AG04449 (cell line): ENCODE results near the gene MYO18A.

ENCODE experiments used
- CTCF ChIA-PET: fragments of 350-600 bp; formaldehyde crosslinking; extraction: SDS; loops from one replicate; lab custom pipeline; 2021; ENCODE audit warnings: antibody characterized with exemption; lab: Yijun Ruan, JAX
- POLR2A ChIA-PET: fragments of 400-600, 350-600 bp; formaldehyde crosslinking; extraction: SDS; loops from one replicate; lab custom pipeline; 2020; ENCODE audit warnings: antibody characterized with exemption, inconsistent platforms; lab: Yijun Ruan, JAX
- DNase-seq: peaks from one replicate; pipeline ENCODE4 v3.0.0-alpha.2; 2010; ENCODE audit warnings: low read depth, low spot score
- H3K4me3 ChIP-seq: 2 replicates; pipeline ENCODE4 v1.5.1; 2011; ENCODE audit warnings: low read depth, mild to moderate bottlenecking, control low read depth, low read length
- TF ChIP-seq, protein P1 (sequence below): IDR thresholded peaks from one replicate; pipeline ENCODE4 v1.5.1; 2011; ENCODE audit warnings: mild to moderate bottlenecking, moderate library complexity, low read length, control low read depth, inconsistent platforms; ENCODE audit not compliant: insufficient read depth; ENCODE audit errors: missing control alignments

Gene MYO18A

DNA sequence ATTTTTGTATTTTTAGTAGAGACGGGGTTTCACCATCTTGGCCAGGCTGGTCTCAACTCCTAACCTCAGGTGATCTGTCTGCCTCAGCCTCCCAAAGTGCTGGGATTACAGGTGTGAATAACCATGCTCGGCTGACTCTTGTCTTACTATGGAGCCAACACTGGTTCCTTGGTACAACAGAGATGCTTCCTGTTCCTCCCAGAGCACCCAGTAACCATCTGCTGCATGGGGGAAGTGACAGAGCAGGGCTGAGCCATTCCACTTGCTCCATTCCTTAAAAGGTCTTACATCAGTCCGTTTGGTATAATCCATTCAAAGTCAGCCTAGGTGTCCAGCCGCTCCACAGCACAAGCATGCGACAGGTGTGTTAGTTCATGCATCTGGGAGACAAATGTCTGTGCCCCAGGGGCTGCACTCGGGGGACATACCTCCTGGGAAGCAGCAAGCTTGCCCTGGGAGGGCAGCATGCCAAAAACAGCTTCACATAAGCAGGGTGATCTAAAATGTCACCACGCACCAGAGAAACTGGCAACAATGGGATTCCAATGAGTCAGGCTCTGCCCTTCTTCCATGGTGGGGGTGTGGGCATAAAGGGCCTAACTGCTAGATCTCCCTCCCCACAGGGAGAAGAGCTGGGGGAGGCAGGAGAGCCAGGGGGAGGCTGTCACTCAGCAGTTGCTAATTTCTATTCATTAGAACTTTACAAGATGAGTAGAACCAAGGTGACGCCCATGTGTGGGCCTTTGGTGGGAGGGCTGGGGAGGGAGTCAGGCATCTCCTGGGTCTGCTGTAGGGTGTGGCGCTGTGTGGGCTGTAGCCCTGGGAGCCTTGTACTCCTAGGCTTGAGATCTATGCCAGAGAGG is 101.8 kb downstream of the MYO18A start:
- H3K4me3 ChIP-seq, result no peak overlapping the region
- no peak for DNase-seq
- TF ChIP-seq, protein P1, sequence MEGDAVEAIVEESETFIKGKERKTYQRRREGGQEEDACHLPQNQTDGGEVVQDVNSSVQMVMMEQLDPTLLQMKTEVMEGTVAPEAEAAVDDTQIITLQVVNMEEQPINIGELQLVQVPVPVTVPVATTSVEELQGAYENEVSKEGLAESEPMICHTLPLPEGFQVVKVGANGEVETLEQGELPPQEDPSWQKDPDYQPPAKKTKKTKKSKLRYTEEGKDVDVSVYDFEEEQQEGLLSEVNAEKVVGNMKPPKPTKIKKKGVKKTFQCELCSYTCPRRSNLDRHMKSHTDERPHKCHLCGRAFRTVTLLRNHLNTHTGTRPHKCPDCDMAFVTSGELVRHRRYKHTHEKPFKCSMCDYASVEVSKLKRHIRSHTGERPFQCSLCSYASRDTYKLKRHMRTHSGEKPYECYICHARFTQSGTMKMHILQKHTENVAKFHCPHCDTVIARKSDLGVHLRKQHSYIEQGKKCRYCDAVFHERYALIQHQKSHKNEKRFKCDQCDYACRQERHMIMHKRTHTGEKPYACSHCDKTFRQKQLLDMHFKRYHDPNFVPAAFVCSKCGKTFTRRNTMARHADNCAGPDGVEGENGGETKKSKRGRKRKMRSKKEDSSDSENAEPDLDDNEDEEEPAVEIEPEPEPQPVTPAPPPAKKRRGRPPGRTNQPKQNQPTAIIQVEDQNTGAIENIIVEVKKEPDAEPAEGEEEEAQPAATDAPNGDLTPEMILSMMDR, result no peak
- ChIA-PET CTCF (interaction anchor here (1.4 to 2.1 kb wide), 6 partner anchors 22 to 113 kb away, joined by 3 to 8 read pairs (median 6); no protein-coding TSS in a partner anchor), POLR2A (no interaction called here)

DNA sequence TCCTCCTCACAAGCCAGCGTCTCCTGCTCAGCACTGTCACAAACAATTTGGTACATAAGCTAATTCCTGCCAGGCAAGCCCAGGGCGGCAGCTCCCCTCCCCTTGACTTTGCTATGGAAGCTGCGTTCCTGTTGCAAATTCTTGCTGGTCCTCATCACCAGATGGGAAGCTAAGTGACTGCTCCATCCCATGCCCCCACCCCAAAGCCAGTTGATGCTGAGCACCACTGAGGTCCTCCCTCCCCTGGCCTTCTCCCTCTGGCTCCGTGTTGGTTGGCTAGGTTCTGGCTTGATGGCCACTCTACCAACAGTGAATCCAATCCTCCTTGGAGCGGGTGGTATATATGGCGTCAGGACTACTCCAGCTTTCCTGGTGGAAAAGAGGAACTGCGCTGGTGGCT is 102.9 kb downstream of the MYO18A start:
- CTCF ChIA-PET, result interaction anchor here (0.7 to 2.1 kb wide), 6 partner anchors 14 to 351 kb away, joined by 3 to 8 read pairs (median 5); partner anchors contain the start of gene TLCD1
- no peak for DNase-seq
- TF ChIP-seq, protein P1, result no peak
- POLR2A ChIA-PET, result no interaction called here
- H3K4me3 ChIP-seq, result no peak overlapping the region

DNA sequence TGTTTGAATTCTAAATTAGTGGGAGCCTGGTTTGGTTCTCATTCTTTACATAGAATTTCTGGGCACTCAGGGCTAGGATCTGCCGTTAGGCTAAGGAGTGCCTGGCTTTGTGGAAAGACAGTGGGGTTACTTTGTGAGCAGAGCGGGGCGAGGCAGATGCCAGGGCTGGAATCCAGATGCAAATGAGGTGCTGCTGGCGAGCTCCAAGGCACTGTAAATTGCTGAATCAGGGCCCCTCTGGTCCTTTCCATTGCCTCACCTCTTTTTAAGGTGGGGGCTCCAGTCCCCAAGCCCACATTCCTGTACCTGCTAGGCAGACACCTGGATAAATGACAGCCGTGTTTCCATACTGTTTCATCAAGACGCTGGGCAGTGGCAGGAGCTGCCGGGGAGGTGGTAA is 103.5 kb downstream of the MYO18A start:
- H3K4me3 ChIP-seq, result no peak overlapping the region
- ChIA-PET POLR2A (no interaction called here), CTCF (interaction anchor here (0.7 to 2.1 kb wide), 4 partner anchors 13 to 350 kb away, joined by 3 to 7 read pairs (median 4); partner anchors contain the start of gene TLCD1)
- DNase-seq, result no peak
- TF ChIP-seq, protein P1, result no peak

DNA sequence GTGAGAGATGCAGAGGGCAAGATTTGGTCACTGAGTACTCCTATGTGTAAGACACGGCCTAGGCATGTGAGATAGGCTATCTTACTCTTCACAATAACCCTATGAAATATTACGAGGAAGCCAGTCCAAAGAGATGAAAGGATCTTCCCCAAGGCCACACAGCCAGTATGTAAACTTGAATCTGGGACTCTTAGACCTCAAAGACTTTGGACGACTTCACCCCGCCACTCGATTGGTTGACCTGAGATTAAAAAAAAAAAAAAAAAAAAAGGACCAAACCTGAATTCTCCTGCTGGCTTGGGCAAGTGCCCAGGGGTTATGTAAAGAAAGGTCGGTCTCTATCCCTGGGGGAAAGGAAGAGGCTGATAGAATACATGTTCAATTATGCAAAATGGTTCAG is 104.1 kb downstream of the MYO18A start:
- DNase-seq, result no peak
- H3K4me3 ChIP-seq, result no peak overlapping the region
- TF ChIP-seq, protein P1, result no peak
- POLR2A ChIA-PET, result no interaction called here
- CTCF ChIA-PET, result interaction anchor here (1.0 to 2.1 kb wide), 2 partner anchors 36 to 41 kb away, joined by 4 to 7 read pairs; no protein-coding TSS in a partner anchor

DNA sequence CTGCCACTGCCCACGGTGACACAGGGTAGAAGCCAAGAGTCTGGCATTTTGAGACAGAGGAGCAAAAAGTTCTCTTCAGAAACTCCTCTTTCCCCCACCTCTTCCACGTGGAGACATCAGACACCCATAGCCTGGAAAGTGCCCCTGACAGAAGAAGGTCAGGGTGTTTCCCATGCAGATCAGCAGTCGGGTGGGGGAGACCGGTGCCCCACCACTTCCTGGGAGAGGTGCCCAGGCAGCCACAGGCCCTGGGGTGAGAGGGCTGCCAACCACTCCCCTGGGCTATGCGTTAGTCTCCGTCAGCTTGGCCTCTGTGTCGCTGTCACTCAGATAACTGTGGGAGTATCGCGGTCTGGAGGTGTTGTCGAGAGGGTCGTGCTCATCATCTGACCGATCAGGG is 105.7 kb downstream of the MYO18A start:
- CTCF ChIA-PET, result no interaction called here
- POLR2A ChIA-PET, result no interaction called here
- TF ChIP-seq, protein P1, result no peak

DNA sequence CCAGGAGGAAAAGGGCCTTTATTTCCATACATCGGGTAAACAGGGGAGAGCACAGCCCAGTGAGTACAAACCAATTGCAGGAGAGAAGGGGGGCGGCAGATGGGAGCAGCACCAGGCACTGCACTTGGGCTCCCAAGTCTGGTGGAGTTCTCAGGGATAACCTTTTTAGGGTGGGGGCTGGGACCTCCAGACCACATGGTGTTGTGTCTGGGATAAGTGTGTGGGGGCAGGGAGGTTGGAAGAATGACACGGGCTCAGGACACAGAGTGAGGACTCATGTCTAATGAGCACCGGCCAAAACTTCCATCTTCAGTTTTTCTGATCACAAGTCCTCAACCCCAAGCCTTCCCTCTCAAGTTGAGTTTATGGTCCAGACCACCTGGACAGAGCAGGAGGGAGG is 106.7 kb downstream of the MYO18A start:
- TF ChIP-seq, protein P1, result no peak
- ChIA-PET POLR2A (no interaction called here), CTCF (interaction anchor here (1.7 kb wide), 1 partner anchor 38 kb away, joined by 5 read pairs; no protein-coding TSS in a partner anchor)
- DNase-seq, result no peak
- H3K4me3 ChIP-seq, result no peak overlapping the region

More for the DNA sequence above, 105.7 kb downstream of the MYO18A start:
- H3K4me3 ChIP-seq, result no peak overlapping the region
- DNase-seq, result no peak
